Measurements from ENCODE around the gene PML.
A peak's percentile ranks its signal among the peaks of the same experiment; 100 is the strongest.

PML gene

DNA sequence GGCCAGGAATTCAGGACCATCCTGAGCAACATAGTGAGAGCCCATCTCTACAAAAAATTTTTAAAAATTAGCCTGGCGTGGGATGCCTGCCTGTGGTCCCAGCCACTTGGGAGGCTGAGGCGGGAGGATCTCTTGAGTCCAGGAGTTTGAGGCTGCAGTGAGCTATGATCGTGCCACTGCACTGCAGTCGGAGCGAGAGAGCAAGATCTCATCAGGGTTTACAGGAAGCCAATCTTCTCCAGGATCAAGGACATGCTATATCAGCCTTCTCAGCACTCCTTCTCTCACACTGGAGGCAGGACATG lies 2.0 kb upstream of the PML start:
- Histone ChIP-seq H3K4me3 (replicated peaks; ENCODE audit: insufficient read depth, low read length) (peak overlapping the region; percentile 5), H3K27me3 (ENCODE audit: insufficient read depth, poor library complexity, severe bottlenecking) (no peaks in the 10 kb centered on the region), H3K27ac (replicated peaks) (peak overlapping the region; percentile 50)
- TF ChIP-seq, protein P1, sequence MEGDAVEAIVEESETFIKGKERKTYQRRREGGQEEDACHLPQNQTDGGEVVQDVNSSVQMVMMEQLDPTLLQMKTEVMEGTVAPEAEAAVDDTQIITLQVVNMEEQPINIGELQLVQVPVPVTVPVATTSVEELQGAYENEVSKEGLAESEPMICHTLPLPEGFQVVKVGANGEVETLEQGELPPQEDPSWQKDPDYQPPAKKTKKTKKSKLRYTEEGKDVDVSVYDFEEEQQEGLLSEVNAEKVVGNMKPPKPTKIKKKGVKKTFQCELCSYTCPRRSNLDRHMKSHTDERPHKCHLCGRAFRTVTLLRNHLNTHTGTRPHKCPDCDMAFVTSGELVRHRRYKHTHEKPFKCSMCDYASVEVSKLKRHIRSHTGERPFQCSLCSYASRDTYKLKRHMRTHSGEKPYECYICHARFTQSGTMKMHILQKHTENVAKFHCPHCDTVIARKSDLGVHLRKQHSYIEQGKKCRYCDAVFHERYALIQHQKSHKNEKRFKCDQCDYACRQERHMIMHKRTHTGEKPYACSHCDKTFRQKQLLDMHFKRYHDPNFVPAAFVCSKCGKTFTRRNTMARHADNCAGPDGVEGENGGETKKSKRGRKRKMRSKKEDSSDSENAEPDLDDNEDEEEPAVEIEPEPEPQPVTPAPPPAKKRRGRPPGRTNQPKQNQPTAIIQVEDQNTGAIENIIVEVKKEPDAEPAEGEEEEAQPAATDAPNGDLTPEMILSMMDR (IDR thresholded peaks at IDR 0.05; ENCODE audit: insufficient read depth, low read length) = no peak
- no peak for TF ChIP-seq GABPA (IDR thresholded peaks at IDR 0.05; ENCODE audit: low read depth)
- DNase-seq (ENCODE audit: low read depth in 1 of 2, low spot score in 1 of 2) = no peak

DNA sequence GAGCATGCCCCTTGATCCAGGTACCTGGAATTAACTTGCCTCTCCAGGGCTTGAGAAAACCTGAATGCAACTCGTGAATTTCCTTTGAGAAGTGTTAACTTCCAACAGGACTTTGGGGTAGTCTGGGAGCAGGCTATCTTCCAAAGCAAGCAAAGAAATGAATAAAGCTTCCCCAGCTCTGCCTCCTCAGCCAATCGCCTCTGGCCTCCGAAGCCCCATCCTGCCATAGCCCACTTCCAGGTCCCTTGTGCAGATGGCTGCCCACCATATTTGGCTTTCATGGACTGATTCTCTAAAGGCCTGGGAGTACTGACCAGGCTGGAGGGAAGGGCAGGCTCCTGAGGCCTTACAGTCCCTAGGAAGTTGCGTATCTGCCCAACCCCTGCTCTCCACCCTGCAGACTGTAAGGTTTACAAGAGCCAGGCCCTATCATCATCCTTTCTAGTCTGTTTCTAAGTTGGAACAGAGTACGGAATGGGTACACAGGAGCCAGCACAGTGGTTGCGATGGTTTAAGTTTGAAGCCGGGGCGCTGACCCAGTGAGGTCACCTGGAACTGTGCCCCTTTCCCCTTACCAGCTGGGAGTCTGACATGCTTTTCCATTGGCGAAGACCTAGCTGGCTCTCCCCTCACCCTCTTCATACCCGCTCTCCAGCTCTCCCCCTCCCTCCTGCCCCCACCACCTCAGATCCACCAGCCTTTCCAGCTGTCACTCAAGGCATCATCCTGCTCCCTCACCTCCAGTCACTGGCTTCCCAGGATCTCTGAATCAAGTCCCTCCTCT lies 1.1 kb upstream of the PML start:
- H3K27me3 ChIP-seq (ENCODE audit: insufficient read depth, poor library complexity, severe bottlenecking) = no peaks in the 10 kb centered on the region
- TF ChIP-seq POLR2AphosphoS5 (IDR thresholded peaks at IDR 0.05; ENCODE audit: low read depth) (no peak), SPI1 (IDR thresholded peaks at IDR 0.05; ENCODE audit: borderline replicate concordance, low read depth) (no peak), GABPA (IDR thresholded peaks at IDR 0.05; ENCODE audit: low read depth) (no peak)
- TF ChIP-seq, protein P1 (IDR thresholded peaks at IDR 0.05; ENCODE audit: insufficient read depth, low read length) = no peak
- TF ChIP-seq, protein P2, sequence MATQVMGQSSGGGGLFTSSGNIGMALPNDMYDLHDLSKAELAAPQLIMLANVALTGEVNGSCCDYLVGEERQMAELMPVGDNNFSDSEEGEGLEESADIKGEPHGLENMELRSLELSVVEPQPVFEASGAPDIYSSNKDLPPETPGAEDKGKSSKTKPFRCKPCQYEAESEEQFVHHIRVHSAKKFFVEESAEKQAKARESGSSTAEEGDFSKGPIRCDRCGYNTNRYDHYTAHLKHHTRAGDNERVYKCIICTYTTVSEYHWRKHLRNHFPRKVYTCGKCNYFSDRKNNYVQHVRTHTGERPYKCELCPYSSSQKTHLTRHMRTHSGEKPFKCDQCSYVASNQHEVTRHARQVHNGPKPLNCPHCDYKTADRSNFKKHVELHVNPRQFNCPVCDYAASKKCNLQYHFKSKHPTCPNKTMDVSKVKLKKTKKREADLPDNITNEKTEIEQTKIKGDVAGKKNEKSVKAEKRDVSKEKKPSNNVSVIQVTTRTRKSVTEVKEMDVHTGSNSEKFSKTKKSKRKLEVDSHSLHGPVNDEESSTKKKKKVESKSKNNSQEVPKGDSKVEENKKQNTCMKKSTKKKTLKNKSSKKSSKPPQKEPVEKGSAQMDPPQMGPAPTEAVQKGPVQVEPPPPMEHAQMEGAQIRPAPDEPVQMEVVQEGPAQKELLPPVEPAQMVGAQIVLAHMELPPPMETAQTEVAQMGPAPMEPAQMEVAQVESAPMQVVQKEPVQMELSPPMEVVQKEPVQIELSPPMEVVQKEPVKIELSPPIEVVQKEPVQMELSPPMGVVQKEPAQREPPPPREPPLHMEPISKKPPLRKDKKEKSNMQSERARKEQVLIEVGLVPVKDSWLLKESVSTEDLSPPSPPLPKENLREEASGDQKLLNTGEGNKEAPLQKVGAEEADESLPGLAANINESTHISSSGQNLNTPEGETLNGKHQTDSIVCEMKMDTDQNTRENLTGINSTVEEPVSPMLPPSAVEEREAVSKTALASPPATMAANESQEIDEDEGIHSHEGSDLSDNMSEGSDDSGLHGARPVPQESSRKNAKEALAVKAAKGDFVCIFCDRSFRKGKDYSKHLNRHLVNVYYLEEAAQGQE (IDR thresholded peaks at IDR 0.05; ENCODE audit: insufficient replicate concordance, low read depth) = no peak
- H3K27ac ChIP-seq (replicated peaks) = no peak overlapping the region; the same call in 1 of the 2 replicates
- DNase-seq (ENCODE audit: low read depth in 1 of 2, low spot score in 1 of 2) = no peak
- no peak overlapping the region for H3K4me3 ChIP-seq (replicated peaks; ENCODE audit: insufficient read depth, low read length)

DNA sequence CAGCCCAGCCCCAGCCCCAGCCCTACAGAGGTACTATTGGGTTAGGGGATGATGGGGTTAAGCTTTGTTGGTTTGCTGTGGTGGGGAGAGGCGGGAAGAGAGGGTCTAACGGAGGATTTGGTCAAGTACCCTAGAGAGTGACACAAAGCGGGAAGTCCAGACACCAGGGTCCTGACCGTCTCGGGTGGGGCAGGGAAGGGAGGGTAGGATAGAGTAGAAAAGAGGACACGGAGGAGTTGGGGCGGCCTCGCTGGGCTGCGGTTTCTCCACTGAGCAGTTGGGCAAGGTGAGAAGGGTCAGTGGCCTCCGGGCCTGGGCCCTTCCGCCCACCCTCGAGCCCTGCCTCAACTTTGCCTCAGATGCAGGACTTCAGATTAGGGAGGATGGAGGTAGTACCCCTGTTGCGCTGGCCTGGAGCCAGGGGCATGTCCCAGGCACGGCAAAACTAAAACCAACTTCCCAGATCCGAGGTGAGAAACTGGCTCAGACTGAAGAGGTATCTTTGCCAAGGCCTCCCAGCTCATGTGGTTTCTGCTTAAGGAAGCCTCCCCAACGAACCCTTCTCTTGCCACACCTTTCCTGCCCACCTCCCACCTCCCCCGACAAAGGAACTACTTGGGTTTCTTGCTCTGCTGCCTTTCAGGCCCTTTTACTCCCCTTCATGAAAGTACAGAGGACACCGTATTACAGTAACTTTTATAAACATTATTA lies 551 bp downstream of the PML start:
- no peak for TF ChIP-seq SPI1 (IDR thresholded peaks at IDR 0.05; ENCODE audit: borderline replicate concordance, low read depth)
- TF ChIP-seq GABPA (IDR thresholded peaks at IDR 0.05; ENCODE audit: low read depth) = no peak
- TF ChIP-seq, protein P2 (IDR thresholded peaks at IDR 0.05; ENCODE audit: insufficient replicate concordance, low read depth) = no peak
- TF ChIP-seq, protein P1 (IDR thresholded peaks at IDR 0.05; ENCODE audit: insufficient read depth, low read length) = no peak
- TF ChIP-seq POLR2AphosphoS5 (IDR thresholded peaks at IDR 0.05; ENCODE audit: low read depth) = no peak
- no peaks in the 10 kb centered on the region for H3K27me3 ChIP-seq (ENCODE audit: insufficient read depth, poor library complexity, severe bottlenecking)

More for the DNA sequence above, 551 bp downstream of the PML start:
- H3K27ac ChIP-seq (replicated peaks) = peak overlapping the region; percentile 81
- peak overlapping the region; percentile 86 for H3K4me3 ChIP-seq (replicated peaks; ENCODE audit: insufficient read depth, low read length)
- DNase-seq (ENCODE audit: low read depth in 1 of 2, low spot score in 1 of 2) = peak; percentile 41 to 76
